Duodenal mucosa (tissue), 2 donors: ENCODE data around the gene KIAA0753.
"Not testable (repeated sequence)": the region's sequence is repeated elsewhere in the genome, so short reads cannot be mapped to it uniquely, and the experiment has no call there.

Experiments used
- H3K27ac ChIP-seq: one replicate; pipeline ENCODE4 v1.7.0; 2013; ENCODE audit warnings: low read depth, low read length
- H3K27me3 ChIP-seq, 2 donors: one replicate each; pipeline ENCODE4 v1.7.0; 2013; ENCODE audit warnings: low read length in 2 of 2, control low read depth in 1 of 2; ENCODE audit not compliant: insufficient read depth in 2 of 2, control insufficient read depth in 1 of 2
- H3K36me3 ChIP-seq, 2 donors: one replicate each; pipeline ENCODE4 v1.7.0; 2013; ENCODE audit warnings: low read length in 2 of 2, control low read depth in 1 of 2; ENCODE audit not compliant: insufficient read depth in 2 of 2, control insufficient read depth in 1 of 2
- H3K4me1 ChIP-seq, 2 donors: one replicate each; pipeline ENCODE4 v1.7.0; 2013; ENCODE audit warnings: low read length in 2 of 2, control low read depth in 1 of 2; ENCODE audit not compliant: insufficient read depth in 2 of 2, control insufficient read depth in 1 of 2
- H3K4me3 ChIP-seq, 2 donors: one replicate each; pipeline ENCODE4 v1.7.0; 2013; ENCODE audit warnings: low read length in 2 of 2, low read depth in 1 of 2
- H3K9ac ChIP-seq, 2 donors: one replicate each; pipeline ENCODE4 v1.7.0; 2013; ENCODE audit warnings: low read length in 2 of 2, low read depth in 1 of 2
- H3K9me3 ChIP-seq, 2 donors: one replicate each; pipeline ENCODE4 v1.7.0; 2013; ENCODE audit warnings: low read length in 2 of 2, control low read depth in 1 of 2; ENCODE audit not compliant: control insufficient read depth in 1 of 2

Gene KIAA0753

GRCh38 chr17:6603744-6604325 lies 36.7 kb downstream of the KIAA0753 start:
- no peak overlapping the region for H3K4me3 ChIP-seq
- H3K27ac ChIP-seq, result no peak overlapping the region
- no peaks in the 10 kb centered on the region for H3K9me3 ChIP-seq
- peaks cover 39 to 50% of the 10 kb centered on the region in 2 donors for H3K36me3 ChIP-seq
- no peak overlapping the region for H3K9ac ChIP-seq
- H3K4me1 ChIP-seq, result peaks cover 5 to 7% of the 10 kb centered on the region in 2 donors
- H3K27me3 ChIP-seq, result no peaks in the 10 kb centered on the region

GRCh38 chr17:6602141-6602540 lies 38.4 kb downstream of the KIAA0753 start:
- Histone ChIP-seq H3K4me1 (peaks cover 5 to 20% of the 10 kb centered on the region in 2 donors), H3K4me3 (no peak overlapping the region), H3K36me3 (peaks cover 28 to 45% of the 10 kb centered on the region in 2 donors)

GRCh38 chr17:6599364-6599763 lies 41.1 kb downstream of the KIAA0753 start:
- H3K36me3 ChIP-seq, result peaks cover 32 to 37% of the 10 kb centered on the region in 2 donors
- H3K27ac ChIP-seq, result no peak overlapping the region
- no peak overlapping the region for H3K4me3 ChIP-seq
- no peaks in the 10 kb centered on the region for H3K9me3 ChIP-seq
- H3K9ac ChIP-seq, result no peak overlapping the region
- no peaks in the 10 kb centered on the region for H3K27me3 ChIP-seq
- peaks cover 5 to 20% of the 10 kb centered on the region in 2 donors for H3K4me1 ChIP-seq

More at GRCh38 chr17:6602141-6602540, 38.4 kb downstream of the KIAA0753 start:
- H3K9ac ChIP-seq, result no peak overlapping the region
- no peaks in the 10 kb centered on the region for H3K9me3 ChIP-seq
- no peaks in the 10 kb centered on the region for H3K27me3 ChIP-seq
- no peak overlapping the region for H3K27ac ChIP-seq

GRCh38 chr17:6597727-6598126 lies 42.8 kb downstream of the KIAA0753 start:
- no peaks in the 10 kb centered on the region for H3K9me3 ChIP-seq
- H3K4me3 ChIP-seq, result no peak overlapping the region
- peaks cover 32 to 45% of the 10 kb centered on the region in 2 donors for H3K36me3 ChIP-seq
- H3K9ac ChIP-seq, result no peak overlapping the region
- peaks cover 5 to 20% of the 10 kb centered on the region in 2 donors for H3K4me1 ChIP-seq
- H3K27me3 ChIP-seq, result no peaks in the 10 kb centered on the region
- H3K27ac ChIP-seq, result no peak overlapping the region

- Histone ChIP-seq H3K9me3 (no peaks in the 10 kb centered on the region), H3K4me1 (peaks cover 8 to 23% of the 10 kb centered on the region in 2 donors), H3K27ac (no peak overlapping the region), H3K4me3 (no peak overlapping the region), H3K27me3 (no peaks in the 10 kb centered on the region), H3K36me3 (peaks cover 29 to 50% of the 10 kb centered on the region in 2 donors), H3K9ac (no peak overlapping the region)
These were observed 43.6 kb downstream of the KIAA0753 start for GRCh38 chr17:6596941-6597340.

- no peak overlapping the region for H3K9ac ChIP-seq
- H3K9me3 ChIP-seq, result no peaks in the 10 kb centered on the region
- H3K27ac ChIP-seq, result no peak overlapping the region
- H3K27me3 ChIP-seq, result no peaks in the 10 kb centered on the region
- peaks cover 29 to 54% of the 10 kb centered on the region in 2 donors for H3K36me3 ChIP-seq
- H3K4me3 ChIP-seq, result no peak overlapping the region
- peaks cover 11 to 23% of the 10 kb centered on the region in 2 donors for H3K4me1 ChIP-seq
These were observed 44.0 kb downstream of the KIAA0753 start for GRCh38 chr17:6596511-6596910.

- Histone ChIP-seq H3K36me3 (peaks cover 25 to 53% of the 10 kb centered on the region in 2 donors), H3K27ac (no peak overlapping the region)
These were observed 44.4 kb downstream of the KIAA0753 start for GRCh38 chr17:6596081-6596480.

GRCh38 chr17:6593371-6593770 lies 47.1 kb downstream of the KIAA0753 start:
- H3K9ac ChIP-seq, H3K27ac ChIP-seq, H3K9me3 ChIP-seq, H3K4me3 ChIP-seq, H3K27me3 ChIP-seq: not testable (repeated sequence)
- H3K36me3 ChIP-seq, result peaks cover 30 to 56% of the 10 kb centered on the region in 2 donors
- peaks cover 6 to 12% of the 10 kb centered on the region in 2 donors for H3K4me1 ChIP-seq

More at GRCh38 chr17:6596081-6596480, 44.4 kb downstream of the KIAA0753 start:
- Histone ChIP-seq H3K9ac (no peak overlapping the region), H3K4me3 (no peak overlapping the region), H3K27me3 (no peaks in the 10 kb centered on the region), H3K9me3 (no peaks in the 10 kb centered on the region), H3K4me1 (peaks cover 11 to 23% of the 10 kb centered on the region in 2 donors)

GRCh38 chr17:6592173-6592572 lies 48.3 kb downstream of the KIAA0753 start:
- no peak overlapping the region for H3K27ac ChIP-seq
- no peaks in the 10 kb centered on the region for H3K27me3 ChIP-seq
- H3K9ac ChIP-seq, result no peak overlapping the region
- peaks cover 4 to 6% of the 10 kb centered on the region in 2 donors for H3K4me1 ChIP-seq
- peaks cover 30 to 64% of the 10 kb centered on the region in 2 donors for H3K36me3 ChIP-seq
- H3K4me3 ChIP-seq, result no peak overlapping the region
- no peaks in the 10 kb centered on the region for H3K9me3 ChIP-seq

- Histone ChIP-seq H3K27ac (no peak overlapping the region), H3K4me1 (peaks cover 4 to 6% of the 10 kb centered on the region in 2 donors), H3K27me3 (no peaks in the 10 kb centered on the region), H3K9me3 (no peaks in the 10 kb centered on the region), H3K36me3 (peaks cover 30 to 66% of the 10 kb centered on the region in 2 donors), H3K9ac (no peak overlapping the region), H3K4me3 (no peak overlapping the region)
These were observed 48.8 kb downstream of the KIAA0753 start for GRCh38 chr17:6591599-6592158.
